Measurements from ENCODE around the gene GPR158.
A peak's percentile ranks its signal among the peaks of the same experiment; 100 is the strongest.

GPR158 gene

DNA sequence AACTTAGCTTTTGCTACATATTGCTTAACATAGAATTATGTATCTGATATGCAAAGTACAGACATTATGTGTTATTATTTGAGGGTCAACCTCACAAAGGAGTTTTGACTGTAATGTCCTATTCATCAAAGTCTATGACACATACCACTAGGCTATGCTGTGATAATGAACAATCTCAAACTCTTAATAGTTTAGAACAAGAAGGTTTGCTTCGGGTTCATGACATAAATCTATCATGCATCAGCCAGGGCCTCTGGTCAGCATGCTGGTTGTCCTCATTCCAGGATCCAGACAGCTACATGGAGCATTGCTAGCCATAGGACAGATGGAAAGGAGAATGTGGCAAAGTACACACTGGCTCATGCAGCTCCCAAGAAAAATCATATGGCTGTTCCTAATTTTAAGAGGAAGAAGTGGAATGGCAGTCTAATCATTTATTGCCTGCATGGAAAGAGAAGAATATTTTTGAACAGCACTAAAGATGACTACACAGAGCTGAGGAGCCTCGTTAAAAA, 332.1 kb downstream of the GPR158 start:
- H3K4me3 ChIP-seq (ENCODE audit: low read depth, low read length) = no peak overlapping the region
- no peak for DNase-seq (ENCODE audit: low read depth, low spot score)
- TF ChIP-seq, protein P1, sequence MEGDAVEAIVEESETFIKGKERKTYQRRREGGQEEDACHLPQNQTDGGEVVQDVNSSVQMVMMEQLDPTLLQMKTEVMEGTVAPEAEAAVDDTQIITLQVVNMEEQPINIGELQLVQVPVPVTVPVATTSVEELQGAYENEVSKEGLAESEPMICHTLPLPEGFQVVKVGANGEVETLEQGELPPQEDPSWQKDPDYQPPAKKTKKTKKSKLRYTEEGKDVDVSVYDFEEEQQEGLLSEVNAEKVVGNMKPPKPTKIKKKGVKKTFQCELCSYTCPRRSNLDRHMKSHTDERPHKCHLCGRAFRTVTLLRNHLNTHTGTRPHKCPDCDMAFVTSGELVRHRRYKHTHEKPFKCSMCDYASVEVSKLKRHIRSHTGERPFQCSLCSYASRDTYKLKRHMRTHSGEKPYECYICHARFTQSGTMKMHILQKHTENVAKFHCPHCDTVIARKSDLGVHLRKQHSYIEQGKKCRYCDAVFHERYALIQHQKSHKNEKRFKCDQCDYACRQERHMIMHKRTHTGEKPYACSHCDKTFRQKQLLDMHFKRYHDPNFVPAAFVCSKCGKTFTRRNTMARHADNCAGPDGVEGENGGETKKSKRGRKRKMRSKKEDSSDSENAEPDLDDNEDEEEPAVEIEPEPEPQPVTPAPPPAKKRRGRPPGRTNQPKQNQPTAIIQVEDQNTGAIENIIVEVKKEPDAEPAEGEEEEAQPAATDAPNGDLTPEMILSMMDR (IDR thresholded peaks at IDR 0.05; ENCODE audit: low read depth, low read length) = no peak
- in situ Hi-C loops (cut with HindIII; ENCODE audit: low sequenced_read_pairs) = no loop called here

DNA sequence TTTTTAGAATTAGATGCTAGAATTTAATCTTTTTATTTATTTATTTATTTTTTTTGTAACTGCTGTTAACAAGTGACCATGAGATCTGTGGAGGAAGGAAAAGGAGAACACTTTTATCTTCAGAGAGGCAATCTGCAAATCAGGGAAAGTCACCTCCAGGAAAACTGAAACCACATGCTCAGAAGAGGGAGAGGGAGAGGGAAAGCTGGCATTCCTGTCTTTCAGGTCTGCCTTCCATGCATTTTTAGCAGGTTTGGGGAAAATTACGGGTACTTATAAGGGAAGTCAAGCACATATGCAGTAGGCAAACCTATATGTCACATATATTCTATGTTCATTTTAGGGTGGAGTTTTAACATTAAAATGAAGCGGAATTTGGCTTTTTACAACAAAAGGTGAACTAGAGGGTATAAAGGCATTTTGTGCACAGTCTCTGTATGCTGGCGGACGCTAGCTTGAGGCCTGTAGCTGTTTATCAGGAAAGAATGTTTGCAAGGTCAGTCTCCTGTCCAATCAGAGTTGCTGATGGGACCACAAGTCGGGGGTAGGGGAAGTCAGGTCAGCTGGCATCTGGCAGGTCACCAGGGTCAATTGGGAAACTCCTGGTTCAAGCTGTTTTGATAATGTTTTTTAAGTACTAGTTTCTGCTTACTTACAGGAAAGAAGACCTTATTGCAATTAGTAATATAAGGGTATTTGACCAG, 333.5 kb downstream of the GPR158 start:
- TF ChIP-seq, protein P1 (IDR thresholded peaks at IDR 0.05; ENCODE audit: low read depth, low read length) = no peak
- H3K4me3 ChIP-seq (ENCODE audit: low read depth, low read length) = no peak overlapping the region
- in situ Hi-C loops (cut with HindIII; ENCODE audit: low sequenced_read_pairs) = no loop called here
- no peak for DNase-seq (ENCODE audit: low read depth, low spot score)

DNA sequence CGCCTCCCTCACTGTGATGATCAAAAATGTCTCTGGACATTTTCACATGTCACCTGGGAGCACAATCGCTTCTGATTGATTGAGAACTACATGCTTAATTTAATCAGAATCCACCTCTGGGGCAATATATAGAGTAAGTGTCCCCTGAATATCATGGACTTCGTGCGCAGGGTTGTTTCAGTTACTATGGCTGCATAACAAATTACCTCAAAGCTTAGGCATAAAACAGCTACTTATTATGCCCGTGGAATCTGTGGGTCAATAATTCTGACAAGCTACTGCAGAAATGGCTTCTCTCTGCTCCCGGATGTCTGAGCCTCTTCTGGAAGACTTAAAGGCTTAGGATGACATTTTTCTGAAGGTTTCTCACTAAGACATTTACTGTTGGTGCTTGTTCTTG, 334.4 kb downstream of the GPR158 start:
- no peak for DNase-seq (ENCODE audit: low read depth, low spot score)
- no peak overlapping the region for H3K4me3 ChIP-seq (ENCODE audit: low read depth, low read length)
- TF ChIP-seq, protein P1 (IDR thresholded peaks at IDR 0.05; ENCODE audit: low read depth, low read length) = no peak
- in situ Hi-C loops (cut with HindIII; ENCODE audit: low sequenced_read_pairs) = no loop called here

DNA sequence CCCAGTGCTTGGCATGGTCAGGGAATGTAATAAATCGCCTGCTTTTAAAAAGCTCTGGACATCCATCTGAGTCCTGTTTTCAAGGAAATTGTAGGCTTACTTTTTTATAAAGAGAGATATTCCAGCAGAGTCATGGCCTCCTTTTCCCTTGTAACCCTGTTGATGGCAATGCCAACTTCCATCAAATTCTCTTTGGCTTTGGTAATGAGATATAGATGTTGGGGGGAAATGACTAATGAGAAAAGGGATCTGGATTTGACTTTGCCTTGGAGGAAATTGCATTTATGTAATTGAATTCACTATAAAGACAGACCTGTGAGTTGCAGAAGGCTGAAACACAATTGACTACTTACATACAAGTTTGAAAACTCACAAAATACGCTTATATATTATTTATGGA, 347.5 kb downstream of the GPR158 start:
- TF ChIP-seq, protein P1 (IDR thresholded peaks at IDR 0.05; ENCODE audit: low read depth, low read length) = no peak
- DNase-seq (ENCODE audit: low read depth, low spot score) = no peak
- no peak overlapping the region for H3K4me3 ChIP-seq (ENCODE audit: low read depth, low read length)
- in situ Hi-C loops (cut with HindIII; ENCODE audit: low sequenced_read_pairs) = no loop called here

DNA sequence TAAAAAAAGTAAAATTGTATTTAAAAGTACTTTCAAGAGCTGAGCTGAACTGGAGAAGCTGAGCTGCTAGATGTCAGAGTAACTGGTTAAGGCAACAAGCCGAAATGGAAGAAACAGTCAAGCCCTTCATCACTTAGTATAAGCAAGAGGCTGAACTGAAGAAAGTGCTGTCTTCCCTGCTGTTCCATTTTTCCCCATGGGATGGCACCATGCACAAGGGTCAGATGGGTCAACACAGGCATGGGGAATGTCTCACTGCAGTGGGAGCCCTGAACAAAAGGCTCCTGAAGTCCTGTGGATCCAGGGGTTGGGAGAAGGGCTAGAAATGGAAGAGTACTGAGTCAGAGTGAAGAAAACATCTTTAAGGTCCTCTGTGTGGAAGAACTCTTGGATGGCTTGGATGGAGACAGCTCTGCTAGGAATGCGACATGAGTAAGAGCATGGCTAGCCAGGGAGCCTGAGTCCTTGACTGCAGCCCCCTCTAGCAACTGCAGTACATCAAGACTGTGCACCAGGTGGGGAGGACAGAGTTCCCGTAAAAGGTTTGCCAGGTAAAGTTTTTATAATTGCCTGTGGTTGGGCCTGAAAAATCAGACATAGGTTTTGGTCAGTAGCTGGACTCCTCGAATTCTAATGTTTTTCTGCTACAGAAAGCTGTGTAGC, 348.3 kb downstream of the GPR158 start:
- in situ Hi-C loops (cut with HindIII; ENCODE audit: low sequenced_read_pairs) = no loop called here
- TF ChIP-seq, protein P1 (IDR thresholded peaks at IDR 0.05; ENCODE audit: low read depth, low read length) = peak; percentile 38
- peak; percentile 2 for DNase-seq (ENCODE audit: low read depth, low spot score)
- no peak overlapping the region for H3K4me3 ChIP-seq (ENCODE audit: low read depth, low read length)

DNA sequence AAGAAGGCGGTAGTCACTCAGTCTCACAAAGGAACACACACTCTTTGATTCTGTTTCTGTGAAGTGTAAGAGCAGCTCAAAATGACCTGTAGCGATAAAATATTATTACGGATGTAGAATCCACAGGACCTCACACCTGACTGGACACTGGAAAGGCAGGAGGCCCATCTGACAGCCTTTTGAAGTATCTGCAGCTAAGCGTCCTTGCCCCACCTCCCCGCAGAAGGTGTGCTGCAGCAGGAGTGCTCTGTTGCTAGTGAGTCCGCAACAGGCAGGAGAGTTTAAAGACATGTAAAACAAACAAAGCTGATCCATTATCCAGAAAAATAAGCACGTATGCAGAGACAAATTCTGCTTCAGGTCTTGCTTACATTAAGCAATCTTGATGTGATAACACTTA, 355.5 kb downstream of the GPR158 start:
- H3K4me3 ChIP-seq (ENCODE audit: low read depth, low read length) = no peak overlapping the region
- in situ Hi-C loops (cut with HindIII; ENCODE audit: low sequenced_read_pairs) = no loop called here
- DNase-seq (ENCODE audit: low read depth, low spot score) = no peak
- TF ChIP-seq, protein P1 (IDR thresholded peaks at IDR 0.05; ENCODE audit: low read depth, low read length) = no peak
